A172 (cell line): ENCODE results near the gene IL4I1. TPM values are rescaled to one million over a fixed set of nuclear protein-coding genes. Genes with fewer than 3 reads are reported as not detected.
A peak's percentile ranks its signal among the peaks of the same experiment; 100 is the strongest.

Source experiments
- DNase-seq: peaks from one replicate; pipeline ENCODE4 v3.0.0-alpha.2; 2015; ENCODE audit warnings: low spot score
- total RNA-seq: library from RNA; depleted of rRNA; stranded (reverse); fragments of >200 nt; shearing (Covaris generic); gene quantifications from 2 replicates; pipeline ENCODE4 v1.2.3, GENCODE V29; 2014

Gene IL4I1
- total RNA-seq, 1 experiment from 2014 or later, result 15.4 TPM

- DNase-seq, result no peak
Measured at GRCh38 chr19:49879243-49879963, 17.3 kb downstream of the IL4I1 start.

DNA sequence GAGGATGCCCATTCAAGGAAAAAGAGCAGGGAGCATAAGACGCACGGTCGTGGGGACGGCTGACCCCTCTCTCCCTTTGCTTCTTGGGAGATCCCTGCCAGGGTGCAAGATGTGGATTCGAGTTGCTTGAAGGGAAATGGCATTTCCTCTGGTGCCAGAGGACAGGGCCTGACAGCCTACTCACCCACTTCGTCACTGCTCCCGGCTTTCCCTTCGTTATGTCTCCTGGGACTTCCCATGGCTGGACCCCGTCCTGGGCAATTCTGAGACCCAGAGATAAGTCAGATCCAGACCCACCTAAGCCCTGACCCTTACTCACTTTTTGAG lies 18.0 kb downstream of the IL4I1 start:
- no peak for DNase-seq

DNA sequence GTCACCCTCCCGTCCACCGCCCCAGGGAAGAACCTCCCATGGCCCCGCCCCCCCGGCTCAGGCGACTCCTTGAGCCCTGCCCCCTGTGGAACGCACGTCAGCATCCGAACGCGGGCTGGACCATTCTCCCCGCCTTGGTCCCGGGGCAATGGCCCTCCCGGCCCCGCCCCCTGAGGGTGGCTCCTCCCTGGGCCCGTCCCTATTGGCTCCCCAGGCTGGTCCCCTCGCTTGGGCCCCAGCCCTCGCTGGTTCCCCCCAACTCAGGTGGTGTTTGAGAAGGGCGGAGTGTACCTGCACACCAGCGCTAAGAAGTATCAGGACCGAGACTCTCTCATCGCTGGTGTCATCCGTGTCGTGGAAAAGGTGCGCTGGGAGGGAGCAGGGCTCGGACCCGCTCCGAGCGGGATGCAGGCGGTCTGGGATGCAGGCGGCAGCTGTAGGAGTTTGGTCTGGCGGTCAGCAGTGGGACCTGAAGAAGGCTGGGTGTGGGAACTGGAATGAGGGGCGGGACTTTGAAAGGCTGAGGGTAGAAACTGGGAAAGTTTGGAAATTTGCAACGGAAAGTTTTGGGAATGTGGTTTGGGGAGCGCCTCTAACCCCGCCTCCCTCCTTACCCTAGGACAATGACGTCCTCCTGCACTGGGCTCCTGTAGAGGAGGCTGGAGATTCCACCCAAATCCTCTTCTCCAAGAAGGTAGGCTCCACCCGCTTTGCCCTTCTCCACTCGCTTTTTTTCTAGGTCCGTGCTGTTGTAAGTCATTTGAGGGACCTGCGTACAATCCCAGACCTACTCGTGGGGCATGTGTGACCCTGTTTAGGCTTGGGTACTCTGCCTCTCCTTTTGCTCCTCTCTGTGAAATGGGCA lies 18.6 kb downstream of the IL4I1 start:
- peak; percentile 95 for DNase-seq

- DNase-seq, result peak; percentile 100
Measured at GRCh38 chr19:49877020-49877878, 19.4 kb downstream of the IL4I1 start, which contains the start of the genes AKT1S1 and TBC1D17. Gene AKT1S1 (minus strand): TSS chr19:49877355. CDS start chr19:49873295, 4,060 bp downstream. Gene TBC1D17 (plus strand): TSS chr19:49877702. CDS start chr19:49877724, 22 bp downstream.

DNA sequence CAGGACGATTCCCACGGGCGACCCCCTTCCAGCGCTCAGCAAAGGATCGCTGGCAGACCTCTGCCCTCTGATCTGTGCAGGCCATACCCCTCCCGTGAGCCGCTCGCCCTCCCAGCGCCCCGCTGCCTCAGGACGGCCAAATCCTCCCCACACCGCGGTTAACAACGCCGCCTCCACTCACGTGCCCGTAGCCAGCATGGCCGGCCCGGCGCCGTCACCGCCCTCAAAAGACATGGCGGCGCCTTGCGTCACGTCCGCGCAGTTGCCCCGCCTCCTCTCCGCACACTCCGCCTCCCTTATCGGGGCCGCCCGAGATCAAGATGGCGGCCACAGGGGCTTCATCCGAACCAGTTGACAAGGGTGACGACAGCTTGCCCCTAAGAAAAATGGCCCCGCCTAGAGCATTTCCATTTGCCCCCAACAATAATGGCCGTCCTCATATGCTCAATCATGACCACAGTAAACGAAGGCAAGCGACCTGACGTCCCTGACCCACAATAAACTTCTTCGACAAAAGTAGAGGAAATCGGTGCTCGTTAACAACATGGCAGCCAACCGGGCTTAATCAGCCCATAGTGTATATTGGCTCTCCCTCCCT lies 20.2 kb downstream of the IL4I1 start:
- DNase-seq, result peak; percentile 99

DNA sequence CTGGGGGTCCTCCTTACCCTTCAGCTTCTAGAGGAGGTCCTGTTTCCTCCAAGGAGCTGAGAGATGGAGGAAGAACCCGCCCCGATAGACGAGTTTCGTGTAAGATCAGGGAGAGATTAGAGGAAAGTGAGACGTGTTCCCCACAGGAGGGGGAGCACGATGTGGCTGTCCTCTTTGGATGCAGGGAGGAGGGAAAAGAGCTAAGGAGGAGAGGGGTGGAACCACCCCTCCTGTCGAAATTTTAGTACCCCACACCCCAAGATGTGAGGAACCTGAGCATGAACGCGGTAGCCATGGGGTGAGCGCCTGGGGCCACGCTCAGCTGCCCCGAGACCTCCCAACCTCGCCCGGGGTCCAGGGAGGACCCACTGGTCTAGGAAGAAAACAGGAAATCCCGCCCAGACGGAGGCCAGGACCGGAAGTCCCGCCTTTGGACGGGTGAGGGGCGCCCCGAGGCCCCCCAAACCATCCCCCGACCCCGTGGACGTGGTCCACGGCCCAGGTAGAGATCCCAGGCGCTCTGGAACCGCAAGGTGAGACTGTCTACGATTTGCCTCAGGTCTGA lies 20.7 kb downstream of the IL4I1 start:
- no peak for DNase-seq

DNA sequence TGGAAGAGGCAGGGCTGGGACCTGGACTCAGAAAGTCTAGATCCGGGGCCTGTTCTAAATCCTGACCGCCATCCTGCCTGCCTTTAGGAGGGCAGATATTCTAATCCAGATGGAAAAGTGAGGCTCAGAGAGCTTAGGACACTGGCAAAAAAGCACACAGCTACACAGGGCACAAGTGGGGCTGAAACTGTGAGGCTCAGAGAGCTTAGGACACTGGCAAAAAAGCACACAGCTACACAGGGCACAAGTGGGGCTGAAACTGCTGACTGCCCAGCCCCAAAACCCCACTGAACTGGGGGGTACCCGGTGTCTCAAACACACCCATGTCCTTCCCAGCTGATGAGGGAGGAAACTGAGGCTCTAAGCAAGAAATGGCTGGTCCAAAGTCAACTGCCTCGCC lies 21.5 kb downstream of the IL4I1 start:
- no peak for DNase-seq

DNA sequence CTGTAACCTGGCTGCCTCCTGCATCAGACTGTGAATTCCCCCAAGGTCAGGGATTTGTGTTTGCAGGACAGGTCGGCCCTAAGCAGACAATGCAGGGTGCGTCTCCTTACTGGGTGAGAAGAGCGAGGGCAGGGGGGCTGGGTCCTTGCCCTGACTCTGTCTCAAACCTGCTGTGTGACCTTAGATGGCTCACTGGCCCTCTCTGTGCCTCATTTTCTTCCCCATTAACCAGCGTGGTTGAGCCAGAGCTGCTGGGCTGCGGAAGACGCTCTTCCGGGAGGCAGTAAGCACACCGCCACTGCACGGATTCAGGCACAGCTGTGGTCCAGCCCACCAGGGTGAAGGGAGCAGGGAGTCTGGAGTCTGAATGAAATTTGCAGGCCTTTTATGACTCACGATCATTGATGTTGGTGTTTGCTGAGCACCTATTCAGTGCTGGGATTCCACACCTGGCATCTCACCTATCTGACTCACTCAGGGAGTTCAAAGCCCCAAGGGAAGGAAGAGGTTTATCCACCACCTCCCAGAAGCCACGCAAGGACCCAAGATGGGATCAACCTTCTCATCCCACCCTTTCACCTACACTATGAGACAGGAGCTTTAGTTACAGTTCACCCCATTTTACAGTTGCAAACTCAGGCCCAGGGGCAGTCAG lies 22.1 kb downstream of the IL4I1 start:
- DNase-seq, result no peak

DNA sequence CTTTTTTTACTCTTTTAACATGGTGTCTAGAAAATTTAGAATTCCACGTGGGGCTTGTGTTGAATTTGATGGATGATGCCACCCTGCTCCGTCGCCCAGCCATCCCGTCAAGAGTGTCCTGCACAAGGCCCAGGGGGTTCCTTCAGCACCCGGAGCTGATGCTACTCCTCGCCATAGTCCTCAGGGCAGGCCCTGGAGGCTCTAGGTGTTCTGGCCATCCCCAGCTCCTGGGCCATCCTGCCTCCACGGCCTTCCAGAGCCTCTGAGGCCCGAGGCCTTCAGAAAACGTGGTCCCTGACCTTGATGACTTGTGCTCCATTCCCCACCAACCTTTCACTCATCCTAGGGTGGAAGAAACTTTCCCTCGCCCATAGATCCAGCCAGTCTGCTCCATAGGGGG lies 22.9 kb downstream of the IL4I1 start:
- DNase-seq, result no peak

GRCh38 chr19:49873129-49873521 lies 23.6 kb downstream of the IL4I1 start:
- no peak for DNase-seq

GRCh38 chr19:49872245-49873128 lies 24.2 kb downstream of the IL4I1 start:
- DNase-seq, result no peak

- no peak for DNase-seq
Measured at GRCh38 chr19:49871349-49871985, 25.2 kb downstream of the IL4I1 start.

DNA sequence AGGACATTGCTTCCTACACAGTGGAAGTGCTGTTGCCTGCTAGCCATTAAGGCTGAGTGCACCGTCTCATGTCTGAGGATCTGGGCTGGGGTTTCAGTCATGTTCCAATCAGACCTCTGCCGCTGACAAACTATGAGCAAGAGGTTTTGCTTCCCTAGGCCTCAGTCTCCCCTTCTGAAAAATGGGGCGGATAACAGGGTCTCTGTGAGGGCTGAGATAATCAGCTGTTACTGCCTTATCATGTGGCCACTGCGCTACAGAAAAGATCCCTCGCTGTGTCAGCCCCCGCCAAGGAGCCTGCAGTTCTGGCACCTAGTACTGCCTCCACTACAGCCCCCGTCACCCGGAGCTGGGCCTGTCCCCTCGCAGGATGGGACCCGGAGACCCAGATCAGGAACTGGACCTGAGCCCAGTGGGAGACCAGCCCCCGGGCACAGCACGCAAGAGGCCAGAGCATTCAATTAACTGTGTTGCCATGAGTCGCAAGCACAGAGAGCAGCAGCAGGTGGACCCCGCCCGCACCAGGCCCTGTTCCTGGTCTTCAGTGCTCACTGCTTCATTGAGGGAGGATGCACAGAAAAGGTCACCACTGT lies 26.3 kb downstream of the IL4I1 start:
- no peak for DNase-seq

GRCh38 chr19:49869484-49870308 lies 27.0 kb downstream of the IL4I1 start:
- peak; percentile 100 for DNase-seq

GRCh38 chr19:49869009-49869483 lies 27.6 kb downstream of the IL4I1 start:
- no peak for DNase-seq

GRCh38 chr19:49866933-49867782 lies 29.5 kb downstream of the IL4I1 start, which contains the start of gene PNKP:
Gene PNKP (minus strand): TSS chr19:49867576. CDS start chr19:49867204, 372 bp downstream.
- peak; percentile 93 for DNase-seq

GRCh38 chr19:49864890-49865289 lies 31.8 kb downstream of the IL4I1 start:
- DNase-seq, result no peak
